ENCODE results near the gene TUFM. TPM values are rescaled to one million over a fixed set of nuclear protein-coding genes. Genes with fewer than 3 reads are reported as not detected.
"Not testable (repeated sequence)": the region's sequence is repeated elsewhere in the genome, so short reads cannot be mapped to it uniquely, and the experiment has no call there.

The TUFM gene
- total RNA-seq, 1 experiment from 2014 or later = 342 TPM

DNA sequence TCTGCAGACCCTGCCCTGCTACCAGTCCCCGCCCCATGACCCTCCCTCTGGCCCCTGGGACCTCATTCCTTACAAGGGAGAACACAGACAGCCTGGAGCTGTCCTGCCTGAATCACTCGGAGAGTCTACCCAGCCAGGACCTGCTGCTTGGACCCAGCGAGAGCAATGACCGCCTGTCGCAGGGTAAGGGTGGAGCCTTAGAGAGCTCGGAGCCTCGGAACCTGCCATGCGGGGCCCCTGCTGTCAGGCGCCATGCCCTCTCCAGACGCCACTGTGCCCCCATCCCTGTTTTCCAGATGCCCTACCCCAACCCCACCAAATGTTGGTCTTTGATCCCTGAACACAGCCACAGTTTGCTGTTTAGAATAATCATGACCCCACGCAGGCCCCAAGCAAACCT lies 23.1 kb upstream of the TUFM start:
- CTCF ChIA-PET = no interaction called here
- intact Hi-C loops (cut with micrococcal nuclease; ENCODE audit: unreplicated experiment) = no loop called here
- POLR2A ChIA-PET (ENCODE audit: unreplicated experiment) = interaction anchor here (0.6 kb wide), 1 partner anchor 82 kb away, joined by 3 read pairs; the partner anchor contains the start of gene NFATC2IP

GRCh38 chr16:28867646-28868045 lies 21.5 kb upstream of the TUFM start:
- POLR2A ChIA-PET (ENCODE audit: unreplicated experiment) = interaction anchor here (0.7 kb wide), 1 partner anchor 19 kb away, joined by 8 read pairs; no protein-coding TSS in a partner anchor
- intact Hi-C loops (cut with micrococcal nuclease; ENCODE audit: unreplicated experiment); H3K4me2 ChIP-seq; H3K27me3 ChIP-seq (ENCODE audit: insufficient read depth, low read depth); DNase-seq; H3F3A ChIP-seq (ENCODE audit: insufficient read depth, low read depth); H3K27ac ChIP-seq; H3K4me3 ChIP-seq; H3K9me2 ChIP-seq (ENCODE audit: insufficient read depth); BruUV-seq (replicated peaks); H2AFZ ChIP-seq; H3K9me3 ChIP-seq (ENCODE audit: insufficient read depth, low read depth): not testable (repeated sequence)
- Histone ChIP-seq H3K36me3 (ENCODE audit: low read depth) (0 out of 2 replicates have a peak, but pooled peaks cover 11% of the 10 kb centered on the region), H3K4me1 (replicated peaks; ENCODE audit: insufficient read depth) (peaks cover 11% of the 10 kb centered on the region), H4K20me1 (ENCODE audit: insufficient read depth) (peaks cover 14% of the 10 kb centered on the region; the same call in 1 of the 2 replicates), H3K79me2 (ENCODE audit: low read depth) (peaks cover 29% of the 10 kb centered on the region)
- CTCF ChIA-PET = interaction anchor here (0.5 kb wide), 1 partner anchor 135 kb away, joined by 4 read pairs; no protein-coding TSS in a partner anchor

More for the DNA sequence above, 23.1 kb upstream of the TUFM start:
- Histone ChIP-seq H3K4me2 (no peak overlapping the region), H3K4me3 (no peak overlapping the region), H3K4me1 (replicated peaks; ENCODE audit: insufficient read depth) (peaks cover 11% of the 10 kb centered on the region), H3K36me3 (ENCODE audit: low read depth) (0 out of 2 replicates have a peak, but pooled peaks cover 11% of the 10 kb centered on the region), H2AFZ (no peak overlapping the region), H3K9me3 (ENCODE audit: insufficient read depth, low read depth) (no peaks in the 10 kb centered on the region), H3F3A (ENCODE audit: insufficient read depth, low read depth) (peaks cover 6% of the 10 kb centered on the region; the same call in 1 of the 2 replicates), H3K9me2 (ENCODE audit: insufficient read depth) (no peaks in the 10 kb centered on the region), H3K79me2 (ENCODE audit: low read depth) (peaks cover 17% of the 10 kb centered on the region), H4K20me1 (ENCODE audit: insufficient read depth) (peaks cover 14% of the 10 kb centered on the region; the same call in 1 of the 2 replicates), H3K27me3 (ENCODE audit: insufficient read depth, low read depth) (no peaks in the 10 kb centered on the region), H3K27ac (no peak overlapping the region)
- BruUV-seq (replicated peaks) = no TSS peak
- no peak for TF ChIP-seq EZH2 (IDR thresholded peaks at IDR 0.05; ENCODE audit: low read depth)
- DNase-seq = no peak

GRCh38 chr16:28867241-28867640 lies 21.1 kb upstream of the TUFM start:
- TF ChIP-seq EZH2 (IDR thresholded peaks at IDR 0.05; ENCODE audit: low read depth) = no peak
- TF ChIP-seq, protein P1, sequence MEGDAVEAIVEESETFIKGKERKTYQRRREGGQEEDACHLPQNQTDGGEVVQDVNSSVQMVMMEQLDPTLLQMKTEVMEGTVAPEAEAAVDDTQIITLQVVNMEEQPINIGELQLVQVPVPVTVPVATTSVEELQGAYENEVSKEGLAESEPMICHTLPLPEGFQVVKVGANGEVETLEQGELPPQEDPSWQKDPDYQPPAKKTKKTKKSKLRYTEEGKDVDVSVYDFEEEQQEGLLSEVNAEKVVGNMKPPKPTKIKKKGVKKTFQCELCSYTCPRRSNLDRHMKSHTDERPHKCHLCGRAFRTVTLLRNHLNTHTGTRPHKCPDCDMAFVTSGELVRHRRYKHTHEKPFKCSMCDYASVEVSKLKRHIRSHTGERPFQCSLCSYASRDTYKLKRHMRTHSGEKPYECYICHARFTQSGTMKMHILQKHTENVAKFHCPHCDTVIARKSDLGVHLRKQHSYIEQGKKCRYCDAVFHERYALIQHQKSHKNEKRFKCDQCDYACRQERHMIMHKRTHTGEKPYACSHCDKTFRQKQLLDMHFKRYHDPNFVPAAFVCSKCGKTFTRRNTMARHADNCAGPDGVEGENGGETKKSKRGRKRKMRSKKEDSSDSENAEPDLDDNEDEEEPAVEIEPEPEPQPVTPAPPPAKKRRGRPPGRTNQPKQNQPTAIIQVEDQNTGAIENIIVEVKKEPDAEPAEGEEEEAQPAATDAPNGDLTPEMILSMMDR (conservative IDR thresholded peaks at IDR 0.05) = no peak
- H3K9me2 ChIP-seq (ENCODE audit: insufficient read depth) = no peaks in the 10 kb centered on the region
- intact Hi-C loops (cut with micrococcal nuclease; ENCODE audit: unreplicated experiment) = no loop called here
- H4K20me1 ChIP-seq (ENCODE audit: insufficient read depth) = peaks cover 11% of the 10 kb centered on the region; the same call in 1 of the 2 replicates
- H3K27me3 ChIP-seq (ENCODE audit: insufficient read depth, low read depth) = no peaks in the 10 kb centered on the region
- POLR2A ChIA-PET (ENCODE audit: unreplicated experiment) = interaction anchor here (0.7 kb wide), 1 partner anchor 20 kb away, joined by 8 read pairs; no protein-coding TSS in a partner anchor
- DNase-seq = no peak
- no TSS peak for BruUV-seq (replicated peaks)
- H3K4me3 ChIP-seq = no peak overlapping the region
- CTCF ChIA-PET = interaction anchor here (0.5 kb wide), 1 partner anchor 136 kb away, joined by 4 read pairs; no protein-coding TSS in a partner anchor
- peaks cover 7% of the 10 kb centered on the region; the same call in 1 of the 2 replicates for H3F3A ChIP-seq (ENCODE audit: insufficient read depth, low read depth)
- peaks cover 33% of the 10 kb centered on the region for H3K79me2 ChIP-seq (ENCODE audit: low read depth)
- H3K4me1 ChIP-seq (replicated peaks; ENCODE audit: insufficient read depth) = peaks cover 14% of the 10 kb centered on the region
- H3K36me3 ChIP-seq (ENCODE audit: low read depth) = 0 out of 2 replicates have a peak, but pooled peaks cover 11% of the 10 kb centered on the region
- H3K4me2 ChIP-seq = no peak overlapping the region
- H3K9me3 ChIP-seq (ENCODE audit: insufficient read depth, low read depth) = no peaks in the 10 kb centered on the region
- H2AFZ ChIP-seq = no peak overlapping the region
- no peak overlapping the region for H3K27ac ChIP-seq

- H3K27ac ChIP-seq = no peak overlapping the region
- H3K9me2 ChIP-seq (ENCODE audit: insufficient read depth) = no peaks in the 10 kb centered on the region
- no peak overlapping the region for H3K4me2 ChIP-seq
- H3K4me3 ChIP-seq = no peak overlapping the region
- H3K9me3 ChIP-seq (ENCODE audit: insufficient read depth, low read depth) = no peaks in the 10 kb centered on the region
- H3K27me3 ChIP-seq (ENCODE audit: insufficient read depth, low read depth) = no peaks in the 10 kb centered on the region
- no peak for DNase-seq
- ChIA-PET POLR2A (ENCODE audit: unreplicated experiment) (interaction anchor here (0.7 kb wide), 1 partner anchor 1632 kb away, joined by 4 read pairs; no protein-coding TSS in a partner anchor), CTCF (interaction anchor here (1.0 kb wide), 1 partner anchor 57 kb away, joined by 13 read pairs; no protein-coding TSS in a partner anchor)
- peaks cover 7% of the 10 kb centered on the region; the same call in 1 of the 2 replicates for H3F3A ChIP-seq (ENCODE audit: insufficient read depth, low read depth)
- H4K20me1 ChIP-seq (ENCODE audit: insufficient read depth) = peaks cover 11% of the 10 kb centered on the region; the same call in 1 of the 2 replicates
- peaks cover 41% of the 10 kb centered on the region for H3K79me2 ChIP-seq (ENCODE audit: low read depth)
- TF ChIP-seq, protein P1 (conservative IDR thresholded peaks at IDR 0.05) = no peak
- no peak for TF ChIP-seq EZH2 (IDR thresholded peaks at IDR 0.05; ENCODE audit: low read depth)
- H3K36me3 ChIP-seq (ENCODE audit: low read depth) = 0 out of 2 replicates have a peak, but pooled peaks cover 11% of the 10 kb centered on the region
- no TSS peak for BruUV-seq (replicated peaks)
- H2AFZ ChIP-seq = no peak overlapping the region
- intact Hi-C loops (cut with micrococcal nuclease; ENCODE audit: unreplicated experiment) = no loop called here
- H3K4me1 ChIP-seq (replicated peaks; ENCODE audit: insufficient read depth) = peaks cover 20% of the 10 kb centered on the region
Observed at GRCh38 chr16:28866454-28866804, 20.3 kb upstream of the TUFM start.

Measured in PC-9 (cell line).